GM20000 (cell line): ENCODE measurements around the gene CAMK2B.

Experiments
- DNase-seq: peaks from one replicate; pipeline ENCODE4 v3.0.0; 2012; ENCODE audit warnings: low spot score
- TF ChIP-seq, protein P1 (sequence below): IDR thresholded peaks from 2 replicates; pipeline ENCODE4 v1.5.1; 2012; ENCODE audit warnings: mild to moderate bottlenecking, control low read depth; ENCODE audit errors: extremely low read depth, missing control alignments

Gene CAMK2B

DNA sequence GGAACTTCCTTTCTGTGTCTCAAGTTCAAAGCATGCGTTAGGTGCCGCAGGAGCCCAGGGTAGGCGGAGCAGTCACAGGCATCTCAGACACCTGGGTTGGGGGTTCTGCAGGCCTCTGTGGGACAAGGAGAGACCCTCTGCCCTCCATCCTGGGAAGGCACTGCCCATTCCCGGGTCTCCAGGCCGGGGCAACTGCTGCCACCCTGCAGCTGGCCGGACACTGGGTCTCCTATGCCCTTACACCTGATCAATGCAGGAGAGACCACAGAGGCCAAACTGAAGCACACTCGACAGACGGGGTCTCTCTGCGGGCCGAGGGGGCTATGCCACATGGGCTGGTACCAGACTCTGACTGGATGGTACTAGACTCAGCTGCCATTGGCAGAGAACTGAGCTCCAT is 87.7 kb downstream of the CAMK2B start:
- TF ChIP-seq, protein P1, sequence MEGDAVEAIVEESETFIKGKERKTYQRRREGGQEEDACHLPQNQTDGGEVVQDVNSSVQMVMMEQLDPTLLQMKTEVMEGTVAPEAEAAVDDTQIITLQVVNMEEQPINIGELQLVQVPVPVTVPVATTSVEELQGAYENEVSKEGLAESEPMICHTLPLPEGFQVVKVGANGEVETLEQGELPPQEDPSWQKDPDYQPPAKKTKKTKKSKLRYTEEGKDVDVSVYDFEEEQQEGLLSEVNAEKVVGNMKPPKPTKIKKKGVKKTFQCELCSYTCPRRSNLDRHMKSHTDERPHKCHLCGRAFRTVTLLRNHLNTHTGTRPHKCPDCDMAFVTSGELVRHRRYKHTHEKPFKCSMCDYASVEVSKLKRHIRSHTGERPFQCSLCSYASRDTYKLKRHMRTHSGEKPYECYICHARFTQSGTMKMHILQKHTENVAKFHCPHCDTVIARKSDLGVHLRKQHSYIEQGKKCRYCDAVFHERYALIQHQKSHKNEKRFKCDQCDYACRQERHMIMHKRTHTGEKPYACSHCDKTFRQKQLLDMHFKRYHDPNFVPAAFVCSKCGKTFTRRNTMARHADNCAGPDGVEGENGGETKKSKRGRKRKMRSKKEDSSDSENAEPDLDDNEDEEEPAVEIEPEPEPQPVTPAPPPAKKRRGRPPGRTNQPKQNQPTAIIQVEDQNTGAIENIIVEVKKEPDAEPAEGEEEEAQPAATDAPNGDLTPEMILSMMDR = no peak
- no peak for DNase-seq

GRCh38 chr7:44236333-44236728 is 89.1 kb downstream of the CAMK2B start:
- TF ChIP-seq, protein P1 = no peak
- no peak for DNase-seq

- TF ChIP-seq, protein P1 = no peak
- DNase-seq = no peak
Measured at GRCh38 chr7:44235582-44236332, 89.6 kb downstream of the CAMK2B start.

GRCh38 chr7:44235066-44235465 is 90.3 kb downstream of the CAMK2B start:
- TF ChIP-seq, protein P1 = no peak

GRCh38 chr7:44232901-44233715 is 92.3 kb downstream of the CAMK2B start:
- no peak for DNase-seq
- TF ChIP-seq, protein P1 = no peak

More at GRCh38 chr7:44235066-44235465, 90.3 kb downstream of the CAMK2B start:
- DNase-seq = no peak

- TF ChIP-seq, protein P1 = no peak
- DNase-seq = no peak
Measured at GRCh38 chr7:44232396-44232795, 93.0 kb downstream of the CAMK2B start.

GRCh38 chr7:44231088-44231487 is 94.3 kb downstream of the CAMK2B start:
- DNase-seq = no peak
- TF ChIP-seq, protein P1 = no peak
